Measurements from ENCODE around the gene KIAA2012.

DNA sequence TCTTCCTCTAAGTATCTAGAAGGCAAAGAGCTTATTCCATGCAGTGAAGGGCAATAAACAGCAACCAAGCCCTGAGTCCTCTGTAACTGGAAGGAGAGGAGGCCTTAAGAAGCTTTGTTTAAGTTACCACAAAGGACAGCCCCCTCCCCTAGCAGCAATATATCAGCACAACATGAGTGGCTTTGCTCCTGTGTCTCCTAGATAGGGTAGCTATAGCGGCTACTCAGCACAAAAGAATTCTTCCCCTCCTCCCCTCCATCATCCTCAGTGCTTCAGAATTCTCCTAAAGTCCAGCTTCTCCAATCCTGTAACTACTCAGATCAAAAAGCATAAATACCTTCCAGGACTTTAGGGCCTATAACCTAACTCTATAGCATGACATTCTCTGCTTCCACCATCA, 148.8 kb downstream of the KIAA2012 start:
- TF ChIP-seq TAF1 (IDR thresholded peaks at IDR 0.05; ENCODE audit: low read depth, low read length), result no peak
- TF ChIP-seq POLR2A (IDR thresholded peaks at IDR 0.05; ENCODE audit: low read depth, low read length), result no peak
- TF ChIP-seq POU2F2 (IDR thresholded peaks at IDR 0.05; ENCODE audit: low read depth, low read length), result no peak

Measured in GM12891 (cell line).